Astrocyte of the spinal cord (primary cell): ENCODE measurements around the gene MMD2.

Source experiments
- DNase-seq: peaks from one replicate; pipeline ENCODE4 v3.0.0; 2011; ENCODE audit warnings: low read depth, low spot score
- H3K4me3 ChIP-seq: 2 replicates; pipeline ENCODE4 v1.5.1; 2011; ENCODE audit warnings: low read depth, mild to moderate bottlenecking, low read length, moderate library complexity
- in situ Hi-C: cut with HindIII; loops from 2 replicates; pipeline ENCODE4 v1.10.0; 2017; ENCODE audit warnings: low sequenced_read_pairs
- TF ChIP-seq, protein P1 (sequence below): IDR thresholded peaks from 2 replicates; pipeline ENCODE4 v1.5.1; 2012; ENCODE audit warnings: low read depth, mild to moderate bottlenecking, low read length, inconsistent platforms

The MMD2 gene

GRCh38 chr7:4886671-4887070 is 72.3 kb downstream of the MMD2 start:
- TF ChIP-seq, protein P1, sequence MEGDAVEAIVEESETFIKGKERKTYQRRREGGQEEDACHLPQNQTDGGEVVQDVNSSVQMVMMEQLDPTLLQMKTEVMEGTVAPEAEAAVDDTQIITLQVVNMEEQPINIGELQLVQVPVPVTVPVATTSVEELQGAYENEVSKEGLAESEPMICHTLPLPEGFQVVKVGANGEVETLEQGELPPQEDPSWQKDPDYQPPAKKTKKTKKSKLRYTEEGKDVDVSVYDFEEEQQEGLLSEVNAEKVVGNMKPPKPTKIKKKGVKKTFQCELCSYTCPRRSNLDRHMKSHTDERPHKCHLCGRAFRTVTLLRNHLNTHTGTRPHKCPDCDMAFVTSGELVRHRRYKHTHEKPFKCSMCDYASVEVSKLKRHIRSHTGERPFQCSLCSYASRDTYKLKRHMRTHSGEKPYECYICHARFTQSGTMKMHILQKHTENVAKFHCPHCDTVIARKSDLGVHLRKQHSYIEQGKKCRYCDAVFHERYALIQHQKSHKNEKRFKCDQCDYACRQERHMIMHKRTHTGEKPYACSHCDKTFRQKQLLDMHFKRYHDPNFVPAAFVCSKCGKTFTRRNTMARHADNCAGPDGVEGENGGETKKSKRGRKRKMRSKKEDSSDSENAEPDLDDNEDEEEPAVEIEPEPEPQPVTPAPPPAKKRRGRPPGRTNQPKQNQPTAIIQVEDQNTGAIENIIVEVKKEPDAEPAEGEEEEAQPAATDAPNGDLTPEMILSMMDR: no peak
- no peak for DNase-seq
- in situ Hi-C loops: no loop called here
- H3K4me3 ChIP-seq: no peak overlapping the region

DNA sequence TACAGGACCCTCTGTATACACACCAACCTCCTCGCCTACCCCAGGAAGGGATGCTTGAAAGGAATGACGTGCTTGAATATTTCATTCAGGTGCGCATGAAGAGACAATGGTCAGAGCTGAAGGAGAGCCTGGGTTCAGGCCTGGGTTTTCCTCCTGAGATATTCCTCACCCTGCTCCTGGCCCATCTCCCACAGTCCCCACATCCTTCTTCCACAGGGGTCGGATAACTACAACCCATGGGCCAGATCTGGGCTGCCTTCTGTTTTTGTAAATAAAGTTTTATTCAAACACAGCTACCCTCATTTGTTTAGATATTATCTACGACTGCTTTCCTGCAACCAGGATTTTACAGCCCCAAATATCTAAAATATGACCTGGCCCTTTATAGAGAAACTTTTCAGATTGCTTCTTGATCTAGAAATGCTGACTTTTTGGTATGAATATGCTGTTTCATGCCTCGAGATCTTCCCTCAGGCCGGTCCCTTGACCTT is 73.6 kb downstream of the MMD2 start:
- in situ Hi-C loops: no loop called here
- no peak for DNase-seq
- TF ChIP-seq, protein P1: no peak
- H3K4me3 ChIP-seq: no peak overlapping the region

DNA sequence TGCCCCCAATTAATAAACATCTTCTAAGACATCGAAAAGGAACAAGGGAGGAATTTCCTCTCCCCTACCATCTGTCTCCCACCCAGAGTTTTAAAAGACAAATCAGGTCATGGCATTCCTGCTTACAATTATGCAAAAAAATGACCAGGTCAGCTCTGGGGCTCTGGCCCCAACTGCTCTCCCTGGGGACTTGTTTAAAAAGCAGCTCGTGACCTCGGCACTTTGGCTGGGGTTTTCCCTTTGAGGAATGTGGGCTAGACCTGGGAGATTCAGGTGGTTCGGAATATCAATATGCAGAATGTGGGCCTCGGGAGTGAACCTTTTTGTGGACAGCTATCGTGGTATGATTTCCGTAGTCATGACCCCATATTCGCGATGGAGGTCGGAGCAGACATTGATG is 74.8 kb downstream of the MMD2 start:
- DNase-seq: no peak
- H3K4me3 ChIP-seq: no peak overlapping the region
- in situ Hi-C loops: no loop called here
- TF ChIP-seq, protein P1: no peak

DNA sequence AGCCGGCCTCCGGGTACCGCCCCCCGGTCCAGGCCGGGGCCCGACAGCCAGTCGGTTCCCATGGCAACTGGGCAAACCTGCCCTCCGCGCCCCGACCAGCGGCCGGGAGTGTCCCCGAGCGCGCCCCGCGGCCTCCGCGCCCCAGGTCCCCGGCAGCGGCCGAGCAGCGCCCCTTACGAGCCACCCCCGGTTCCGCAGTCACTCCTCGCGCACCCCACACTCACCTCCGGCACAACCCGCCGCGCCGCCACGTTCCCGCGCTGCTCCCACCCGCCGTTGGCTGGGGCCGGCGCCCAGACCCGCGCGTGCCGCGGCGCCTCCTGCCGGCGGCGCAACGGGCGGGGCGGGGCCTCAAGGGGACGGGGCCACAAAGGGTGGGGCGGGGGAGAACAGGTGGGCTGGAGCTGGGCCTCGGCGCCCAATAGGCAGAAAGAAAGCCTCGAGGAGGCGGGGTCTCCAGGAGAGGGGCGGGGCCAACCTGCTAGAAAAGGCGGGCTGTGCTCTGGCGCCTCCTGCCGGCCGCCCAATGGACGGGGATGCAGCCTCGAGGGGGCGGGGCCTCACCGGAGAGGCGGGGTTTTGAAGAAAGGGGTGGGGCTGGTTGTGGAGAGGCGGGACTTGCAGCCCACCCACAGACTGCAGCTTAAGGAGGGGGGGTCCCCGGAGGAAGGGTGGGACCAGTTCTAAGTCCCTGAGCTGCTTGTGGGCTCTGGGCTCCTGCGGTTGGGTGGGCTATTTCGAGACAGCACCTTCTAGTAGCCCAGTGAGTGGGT is 75.4 kb downstream of the MMD2 start, which contains the start of gene RADIL:
Gene RADIL (minus strand): TSS at position 345 of the 773 bp plus-strand sequence. CDS start 5,577 bp downstream, outside the sequence.
- peak; percentile 85 for DNase-seq
- in situ Hi-C loops: no loop called here
- peak within 1 kb of the TSS; percentile 31 for H3K4me3 ChIP-seq
- TF ChIP-seq, protein P1: peak; percentile 84

DNA sequence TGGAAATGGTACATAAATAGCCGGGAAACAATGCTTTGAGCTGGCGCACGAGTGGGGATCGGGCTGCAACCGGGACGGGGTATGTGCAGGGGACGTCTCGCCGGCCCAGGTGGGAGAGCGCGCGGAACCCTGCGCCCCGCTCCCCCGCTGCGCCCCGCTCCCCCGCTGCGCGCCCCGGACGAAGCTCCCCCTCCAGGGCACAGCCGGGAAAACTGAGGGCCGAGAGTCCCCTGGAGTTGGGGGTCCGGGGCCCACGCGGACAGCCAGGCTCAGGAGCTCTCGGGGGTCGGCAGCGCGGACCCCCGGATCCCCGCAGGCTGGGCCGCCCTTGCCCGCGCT is 76.0 kb downstream of the MMD2 start:
- peak overlapping the region; percentile 31 for H3K4me3 ChIP-seq
- TF ChIP-seq, protein P1: no peak
- DNase-seq: no peak
- in situ Hi-C loops: no loop called here

GRCh38 chr7:4882169-4883032 is 76.6 kb downstream of the MMD2 start:
- TF ChIP-seq, protein P1: no peak
- H3K4me3 ChIP-seq: peak overlapping the region; percentile 31
- peak; percentile 69 for DNase-seq
- in situ Hi-C loops: no loop called here
